Lower leg skin (tissue), 4 donors: Measurements from ENCODE around the gene MEOX1. TPM values are rescaled to one million over a fixed set of nuclear protein-coding genes. Genes with fewer than 3 reads are reported as not detected.

Source experiments
- DNase-seq, 2 donors: peaks; one replicate each; pipeline ENCODE4 v3.0.0-alpha.2; 2019; ENCODE audit warnings: low spot score in 2 of 2
- H3K4me3 ChIP-seq: fragments of 200-600 bp; sonication (generic); 2 replicates; pipeline ENCODE4 v1.5.1; 2017; ENCODE audit warnings: mild to moderate bottlenecking, low read depth; ENCODE audit not compliant: poor library complexity, severe bottlenecking
- POLR2A ChIP-seq, 2 donors: fragments of 450-650 bp; IDR thresholded peaks; one replicate each; pipeline ENCODE4 v1.6.1; 2016 to 2017; ENCODE audit warnings: antibody characterized with exemption in 2 of 2, mild to moderate bottlenecking in 1 of 2, moderate library complexity in 1 of 2
- WGBS, 2 donors: methylation state at CpG; one replicate each; pipeline ENCODE4 v1.1.5; 2018; 5-methylcytosine and 5-hydroxymethylcytosine counted together
- intact Hi-C: fragments of 100-400 bp; cut with DNase I; formaldehyde crosslinking; loops from one replicate; pipeline ENCODE4 v1.15.0; 2023; ENCODE audit warnings: low total_unique reads
- total RNA-seq, 4 donors: library from RNA; depleted of rRNA; stranded (reverse); fragments of >200 nt; gene quantifications; one replicate each; pipeline ENCODE4 v1.1.0, GENCODE V29; 2016
- TF ChIP-seq, protein P1 (sequence below), 3 donors: fragments of 450-650 bp; IDR thresholded peaks; one replicate each; pipeline ENCODE4 v1.5.1; 2016; ENCODE audit warnings: antibody characterized with exemption in 3 of 3, mild to moderate bottlenecking in 3 of 3, moderate library complexity in 2 of 3

Gene MEOX1
- total RNA-seq, 4 donors from 2014 or later: 1.9 to 7.9 (median 3.7) TPM

DNA sequence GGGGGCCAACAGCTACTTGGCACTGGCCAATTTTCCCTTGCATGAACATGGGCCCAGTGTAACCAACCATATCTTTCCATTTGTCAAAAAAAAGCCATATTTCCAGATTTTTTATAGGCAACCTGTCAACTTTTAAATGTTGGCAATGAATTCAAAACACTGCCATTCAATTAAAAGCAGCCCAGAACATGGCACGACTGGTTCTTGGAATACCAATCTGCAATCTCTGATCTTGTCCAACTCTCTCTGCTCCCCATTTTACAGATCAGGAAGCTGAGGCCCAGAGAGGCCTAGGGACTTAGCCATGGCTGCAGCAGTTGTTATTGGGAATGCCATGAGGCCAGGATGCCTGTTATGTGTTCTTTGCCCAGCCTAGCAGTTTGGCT is 8.9 kb upstream of the MEOX1 start:
- no peak overlapping the region for H3K4me3 ChIP-seq
- DNase-seq: no peak
- intact Hi-C loops: no loop called here
- WGBS, 2 donors: 25 to 62% methylated on average over 1 of the region's 1 CpG
- TF ChIP-seq POLR2A (IDR thresholded peaks at IDR 0.05): no peak
- TF ChIP-seq, protein P1, sequence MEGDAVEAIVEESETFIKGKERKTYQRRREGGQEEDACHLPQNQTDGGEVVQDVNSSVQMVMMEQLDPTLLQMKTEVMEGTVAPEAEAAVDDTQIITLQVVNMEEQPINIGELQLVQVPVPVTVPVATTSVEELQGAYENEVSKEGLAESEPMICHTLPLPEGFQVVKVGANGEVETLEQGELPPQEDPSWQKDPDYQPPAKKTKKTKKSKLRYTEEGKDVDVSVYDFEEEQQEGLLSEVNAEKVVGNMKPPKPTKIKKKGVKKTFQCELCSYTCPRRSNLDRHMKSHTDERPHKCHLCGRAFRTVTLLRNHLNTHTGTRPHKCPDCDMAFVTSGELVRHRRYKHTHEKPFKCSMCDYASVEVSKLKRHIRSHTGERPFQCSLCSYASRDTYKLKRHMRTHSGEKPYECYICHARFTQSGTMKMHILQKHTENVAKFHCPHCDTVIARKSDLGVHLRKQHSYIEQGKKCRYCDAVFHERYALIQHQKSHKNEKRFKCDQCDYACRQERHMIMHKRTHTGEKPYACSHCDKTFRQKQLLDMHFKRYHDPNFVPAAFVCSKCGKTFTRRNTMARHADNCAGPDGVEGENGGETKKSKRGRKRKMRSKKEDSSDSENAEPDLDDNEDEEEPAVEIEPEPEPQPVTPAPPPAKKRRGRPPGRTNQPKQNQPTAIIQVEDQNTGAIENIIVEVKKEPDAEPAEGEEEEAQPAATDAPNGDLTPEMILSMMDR (IDR thresholded peaks at IDR 0.05): no peak

DNA sequence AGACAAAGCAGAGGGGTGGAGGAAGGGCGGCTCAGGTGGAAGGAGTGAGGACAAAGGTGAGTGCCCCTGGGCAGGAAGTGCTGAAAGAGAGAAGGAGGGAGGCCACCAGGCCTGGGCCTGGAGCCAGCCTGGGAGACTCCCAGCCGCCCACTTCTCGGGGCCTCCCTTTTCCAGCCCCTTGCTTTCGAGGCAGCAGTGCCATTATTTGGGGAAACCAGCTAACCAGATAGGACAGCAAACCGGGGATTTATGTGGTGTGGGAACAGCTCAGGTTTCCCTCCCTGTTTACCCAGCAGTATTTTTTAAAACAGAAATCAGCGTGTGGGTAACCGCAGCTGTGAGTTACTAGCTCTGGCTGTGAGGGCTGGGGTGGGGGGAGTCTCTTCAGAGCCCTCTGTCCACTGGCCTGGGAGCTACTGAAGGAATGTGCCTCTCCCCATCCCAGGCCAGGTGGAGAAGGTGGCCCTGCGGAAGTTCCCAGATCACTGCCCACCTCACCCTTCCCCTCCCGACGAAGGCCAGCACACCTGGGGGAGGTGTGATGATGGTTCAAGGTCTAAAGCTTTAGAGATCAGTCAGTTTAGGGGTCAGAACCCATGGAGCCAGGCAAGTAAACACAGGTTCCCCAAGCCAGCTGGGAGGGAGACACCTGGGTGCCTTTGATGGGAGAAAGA is 8.4 kb upstream of the MEOX1 start:
- TF ChIP-seq, protein P1 (IDR thresholded peaks at IDR 0.05): no peak
- TF ChIP-seq POLR2A (IDR thresholded peaks at IDR 0.05): no peak
- H3K4me3 ChIP-seq: no peak overlapping the region
- 57 to 71% methylated on average over 10 of the region's 10 CpGs for WGBS, 2 donors
- intact Hi-C loops: no loop called here
- no peak for DNase-seq

DNA sequence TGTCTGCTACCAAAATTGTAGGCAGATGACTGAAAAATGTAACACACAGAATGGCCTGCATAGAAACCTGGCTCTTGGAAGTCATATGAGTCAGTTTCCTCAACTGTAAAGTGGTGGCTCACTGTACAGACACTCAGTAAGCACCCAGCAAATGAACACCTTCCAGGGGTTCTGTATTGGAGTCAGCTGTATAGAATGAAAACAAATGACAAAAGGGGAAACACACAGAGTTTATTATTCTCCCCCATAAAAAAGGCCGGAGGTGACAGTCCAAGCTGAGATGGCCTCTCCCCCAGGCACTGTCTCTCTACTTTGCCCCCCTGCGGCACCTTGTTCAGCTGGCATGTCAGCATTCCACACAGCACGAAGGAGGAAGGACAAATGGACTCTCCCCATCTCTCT is 6.2 kb upstream of the MEOX1 start:
- intact Hi-C loops: no loop called here
- TF ChIP-seq, protein P1 (IDR thresholded peaks at IDR 0.05): no peak
- no peak for TF ChIP-seq POLR2A (IDR thresholded peaks at IDR 0.05)

GRCh38 chr17:43667506-43667905 is 5.8 kb upstream of the MEOX1 start:
- TF ChIP-seq POLR2A (IDR thresholded peaks at IDR 0.05): no peak
- TF ChIP-seq, protein P1 (IDR thresholded peaks at IDR 0.05): no peak
- no peak overlapping the region for H3K4me3 ChIP-seq
- 94 to 95% methylated on average over 7 of the region's 7 CpGs for whole genome bisulfite sequencing, 2 donors
- intact Hi-C loops: no loop called here
- DNase-seq: no peak

More for the DNA sequence above, 6.2 kb upstream of the MEOX1 start:
- DNase-seq: no peak
- WGBS, 2 donors: 81% methylated on average over 3 of the region's 3 CpGs
- H3K4me3 ChIP-seq: no peak overlapping the region

DNA sequence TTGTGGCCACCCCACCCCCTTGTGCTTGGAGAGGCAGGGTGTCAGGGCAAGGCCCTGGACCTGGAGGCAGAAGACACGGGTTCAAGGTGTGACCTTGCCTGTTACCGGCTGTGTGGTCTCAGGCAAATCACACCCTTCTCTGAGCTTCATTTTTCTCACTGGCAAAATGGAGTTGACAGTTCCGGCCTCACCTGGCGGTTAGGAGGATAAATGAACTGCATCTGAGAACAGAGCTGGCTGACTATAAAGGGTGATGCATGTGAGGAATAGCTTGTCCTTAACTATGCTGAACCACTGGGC is 4.2 kb upstream of the MEOX1 start:
- DNase-seq: no peak
- TF ChIP-seq POLR2A (IDR thresholded peaks at IDR 0.05): no peak
- TF ChIP-seq, protein P1 (IDR thresholded peaks at IDR 0.05): no peak
- no peak overlapping the region for H3K4me3 ChIP-seq
- 61 to 80% methylated on average over 4 of the region's 4 CpGs for WGBS, 2 donors
- intact Hi-C loops: no loop called here
